HFFc6 (cell line): ENCODE results near the gene GRIP1. TPM values are rescaled to one million over a fixed set of nuclear protein-coding genes. Genes with fewer than 3 reads are reported as not detected.

Experiments
- DNase-seq: peaks from one replicate; pipeline ENCODE4 v3.0.0-alpha.2; 2018
- H3K27ac Mint-ChIP-seq: 2 replicates; pipeline ENCODE4 v1.8.0; 2020; ENCODE audit warnings: mild to moderate bottlenecking, mixed read lengths
- H3K27me3 Mint-ChIP-seq: 2 replicates; pipeline ENCODE4 v1.8.0; 2021; ENCODE audit warnings: mild to moderate bottlenecking, moderate library complexity, mixed read lengths; ENCODE audit not compliant: insufficient read depth
- H3K36me3 Mint-ChIP-seq: 2 replicates; pipeline ENCODE4 v1.8.0; 2021; ENCODE audit warnings: low read depth, mixed read lengths
- H3K4me1 Mint-ChIP-seq: 2 replicates; pipeline ENCODE4 v1.8.0; 2020; ENCODE audit warnings: low read depth, mixed read lengths
- H3K4me3 Mint-ChIP-seq: 2 replicates; pipeline ENCODE4 v1.8.0; 2020; ENCODE audit warnings: mild to moderate bottlenecking, moderate library complexity, mixed read lengths
- H3K9me3 Mint-ChIP-seq: 2 replicates; pipeline ENCODE4 v1.8.0; 2020; ENCODE audit warnings: mild to moderate bottlenecking, mixed read lengths
- CTCF ChIP-seq: fragments of 200-600 bp; sonication (generic); IDR thresholded peaks from 2 replicates; pipeline ENCODE4 v1.5.0; 2021; ENCODE audit warnings: antibody characterized with exemption, mild to moderate bottlenecking
- total RNA-seq, 6 experiments: library from RNA; stranded (reverse); fragmentation: NEBNext Ultra II Directional; extraction: Animal tissue kit (Norgen Biotek cat#: 25700); gene quantifications; 2 replicates in 1 of 6; 3 replicates in 5 of 6; pipeline ENCODE4 v1.2.3, GENCODE V29; 2021

Gene GRIP1
- total RNA-seq, 6 experiments from 2014 or later = 0.31 to 0.60 TPM; not detected in 4

GRCh38 chr12:66584673-66585072 lies 94.2 kb downstream of the GRIP1 start:
- Mint-ChIP-seq H3K27me3 (no peaks in the 10 kb centered on the region), H3K36me3 (no peaks in the 10 kb centered on the region), H3K4me1 (no peaks in the 10 kb centered on the region), H3K4me3 (no peak overlapping the region), H3K9me3 (peaks cover under 1% of the 10 kb centered on the region; the same call in 1 of the 2 replicates), H3K27ac (no peak overlapping the region)
- DNase-seq = no peak
- no peak for TF ChIP-seq CTCF

GRCh38 chr12:66573605-66574004 lies 105.3 kb downstream of the GRIP1 start:
- H3K9me3 Mint-ChIP-seq = peaks cover 8% of the 10 kb centered on the region; the same call in 1 of the 2 replicates
- no peak overlapping the region for H3K27ac Mint-ChIP-seq
- no peak for TF ChIP-seq CTCF
- no peak for DNase-seq
- H3K27me3 Mint-ChIP-seq = peaks cover 4% of the 10 kb centered on the region
- H3K4me3 Mint-ChIP-seq = no peak overlapping the region
- H3K4me1 Mint-ChIP-seq = no peaks in the 10 kb centered on the region
- no peaks in the 10 kb centered on the region for H3K36me3 Mint-ChIP-seq

GRCh38 chr12:66572845-66573244 lies 106.0 kb downstream of the GRIP1 start:
- no peaks in the 10 kb centered on the region for H3K36me3 Mint-ChIP-seq
- H3K4me1 Mint-ChIP-seq = no peaks in the 10 kb centered on the region
- H3K27me3 Mint-ChIP-seq = peaks cover 8% of the 10 kb centered on the region
- H3K27ac Mint-ChIP-seq = no peak overlapping the region
- H3K4me3 Mint-ChIP-seq = no peak overlapping the region
- no peak for DNase-seq
- TF ChIP-seq CTCF = no peak
- H3K9me3 Mint-ChIP-seq = peaks cover 13% of the 10 kb centered on the region; the same call in 1 of the 2 replicates

- H3K4me3 Mint-ChIP-seq = no peak overlapping the region
- no peak for DNase-seq
- TF ChIP-seq CTCF = no peak
- peaks cover 7% of the 10 kb centered on the region; the same call in 1 of the 2 replicates for H3K9me3 Mint-ChIP-seq
- peaks cover 8% of the 10 kb centered on the region for H3K27me3 Mint-ChIP-seq
- H3K36me3 Mint-ChIP-seq = no peaks in the 10 kb centered on the region
- H3K4me1 Mint-ChIP-seq = no peaks in the 10 kb centered on the region
- no peak overlapping the region for H3K27ac Mint-ChIP-seq
Observed at GRCh38 chr12:66571361-66571915, 107.4 kb downstream of the GRIP1 start.

- H3K36me3 Mint-ChIP-seq = no peaks in the 10 kb centered on the region
- no peak overlapping the region for H3K27ac Mint-ChIP-seq
- peaks cover 6% of the 10 kb centered on the region; the same call in 1 of the 2 replicates for H3K9me3 Mint-ChIP-seq
- no peak for TF ChIP-seq CTCF
- no peaks in the 10 kb centered on the region for H3K27me3 Mint-ChIP-seq
- no peak overlapping the region for H3K4me3 Mint-ChIP-seq
- H3K4me1 Mint-ChIP-seq = no peaks in the 10 kb centered on the region
- no peak for DNase-seq
Observed at GRCh38 chr12:66563220-66563619, 115.7 kb downstream of the GRIP1 start.

- Mint-ChIP-seq H3K4me3 (no peak overlapping the region), H3K27ac (no peak overlapping the region), H3K36me3 (no peaks in the 10 kb centered on the region), H3K27me3 (peaks cover 3% of the 10 kb centered on the region), H3K4me1 (no peaks in the 10 kb centered on the region), H3K9me3 (no peaks in the 10 kb centered on the region)
- DNase-seq = no peak
- no peak for TF ChIP-seq CTCF
Observed at GRCh38 chr12:66555113-66555512, 123.8 kb downstream of the GRIP1 start.
